GM19455 (cell line): ENCODE results near the gene NECTIN1.

Experiments
- ATAC-seq: cut with Tn5 transposase; IDR thresholded peaks from one replicate; pipeline ENCODE4 v1.9.1; 2021; ENCODE audit not compliant: unreplicated experiment

NECTIN1 gene

GRCh38 chr11:119728651-119729580 is at the start of gene NECTIN1:
Gene NECTIN1, minus strand, starts transcription at chr11:119729200. Its CDS starts 647 bp downstream, at chr11:119728553.
- ATAC-seq: peak; percentile 93

GRCh38 chr11:119778391-119779194 is 49.6 kb upstream of the NECTIN1 start:
- no peak for ATAC-seq

GRCh38 chr11:119777940-119778339 is 48.9 kb upstream of the NECTIN1 start:
- no peak for ATAC-seq

- no peak for ATAC-seq
Observed at GRCh38 chr11:119776651-119777050, 47.7 kb upstream of the NECTIN1 start.

GRCh38 chr11:119776031-119776636 is 47.1 kb upstream of the NECTIN1 start:
- no peak for ATAC-seq

GRCh38 chr11:119774172-119774763 is 45.3 kb upstream of the NECTIN1 start:
- no peak for ATAC-seq

GRCh38 chr11:119772641-119773415 is 43.8 kb upstream of the NECTIN1 start:
- no peak for ATAC-seq

- no peak for ATAC-seq
Observed at GRCh38 chr11:119772076-119772475, 43.1 kb upstream of the NECTIN1 start.

- no peak for ATAC-seq
Observed at GRCh38 chr11:119771172-119771770, 42.3 kb upstream of the NECTIN1 start.

GRCh38 chr11:119765628-119766027 is 36.6 kb upstream of the NECTIN1 start:
- no peak for ATAC-seq

GRCh38 chr11:119764108-119764868 is 35.3 kb upstream of the NECTIN1 start:
- ATAC-seq: no peak

- no peak for ATAC-seq
Observed at GRCh38 chr11:119763071-119763728, 34.2 kb upstream of the NECTIN1 start.

- ATAC-seq: no peak
Observed at GRCh38 chr11:119759747-119760412, 30.9 kb upstream of the NECTIN1 start.

- ATAC-seq: no peak
Observed at GRCh38 chr11:119759324-119759723, 30.3 kb upstream of the NECTIN1 start.

GRCh38 chr11:119758291-119758690 is 29.3 kb upstream of the NECTIN1 start:
- ATAC-seq: no peak

- ATAC-seq: no peak
Observed at GRCh38 chr11:119757378-119757777, 28.4 kb upstream of the NECTIN1 start.

- no peak for ATAC-seq
Observed at GRCh38 chr11:119756169-119756865, 27.3 kb upstream of the NECTIN1 start.
